ENCODE measurements around the gene PGPEP1.

Gene PGPEP1

GRCh38 chr19:18308051-18308947 lies 32.1 kb upstream of the PGPEP1 start:
- Histone ChIP-seq H3K4me3 (ENCODE audit: insufficient read depth, low read depth, low read length, poor library complexity, severe bottlenecking) (no peak overlapping the region), H3K27ac (ENCODE audit: insufficient read depth, low read length, poor library complexity, severe bottlenecking) (peak overlapping the region; percentile 96), H3K4me1 (ENCODE audit: control insufficient read depth, insufficient read depth, low read length, poor library complexity, severe bottlenecking) (peaks cover 47% of the 10 kb centered on the region), H3K27me3 (replicated peaks; ENCODE audit: control insufficient read depth, insufficient read depth, low read length, poor library complexity, severe bottlenecking) (no peaks in the 10 kb centered on the region), H3K9me3 (ENCODE audit: control insufficient read depth, low read length) (no peaks in the 10 kb centered on the region), H3K36me3 (ENCODE audit: control insufficient read depth, insufficient read depth, low read length) (peaks cover 27% of the 10 kb centered on the region)
- DNase-seq: no peak

GRCh38 chr19:18308948-18309325 lies 31.5 kb upstream of the PGPEP1 start:
- Histone ChIP-seq H3K4me1 (ENCODE audit: control insufficient read depth, insufficient read depth, low read length, poor library complexity, severe bottlenecking) (peaks cover 40% of the 10 kb centered on the region), H3K27me3 (replicated peaks; ENCODE audit: control insufficient read depth, insufficient read depth, low read length, poor library complexity, severe bottlenecking) (no peaks in the 10 kb centered on the region), H3K36me3 (ENCODE audit: control insufficient read depth, insufficient read depth, low read length) (peaks cover 27% of the 10 kb centered on the region), H3K9me3 (ENCODE audit: control insufficient read depth, low read length) (no peaks in the 10 kb centered on the region), H3K27ac (ENCODE audit: insufficient read depth, low read length, poor library complexity, severe bottlenecking) (no peak overlapping the region), H3K4me3 (ENCODE audit: insufficient read depth, low read depth, low read length, poor library complexity, severe bottlenecking) (no peak overlapping the region)
- DNase-seq: no peak

GRCh38 chr19:18309525-18310064 lies 30.8 kb upstream of the PGPEP1 start:
- Histone ChIP-seq H3K36me3 (ENCODE audit: control insufficient read depth, insufficient read depth, low read length) (peaks cover 31% of the 10 kb centered on the region), H3K27ac (ENCODE audit: insufficient read depth, low read length, poor library complexity, severe bottlenecking) (no peak overlapping the region), H3K27me3 (replicated peaks; ENCODE audit: control insufficient read depth, insufficient read depth, low read length, poor library complexity, severe bottlenecking) (no peaks in the 10 kb centered on the region), H3K4me3 (ENCODE audit: insufficient read depth, low read depth, low read length, poor library complexity, severe bottlenecking) (no peak overlapping the region), H3K4me1 (ENCODE audit: control insufficient read depth, insufficient read depth, low read length, poor library complexity, severe bottlenecking) (peaks cover 37% of the 10 kb centered on the region), H3K9me3 (ENCODE audit: control insufficient read depth, low read length) (no peaks in the 10 kb centered on the region)
- no peak for DNase-seq

GRCh38 chr19:18310118-18310909 lies 30.1 kb upstream of the PGPEP1 start:
- H3K4me3 ChIP-seq (ENCODE audit: insufficient read depth, low read depth, low read length, poor library complexity, severe bottlenecking): no peak overlapping the region
- no peak for DNase-seq
- no peaks in the 10 kb centered on the region for H3K27me3 ChIP-seq (replicated peaks; ENCODE audit: control insufficient read depth, insufficient read depth, low read length, poor library complexity, severe bottlenecking)
- H3K27ac ChIP-seq (ENCODE audit: insufficient read depth, low read length, poor library complexity, severe bottlenecking): no peak overlapping the region
- H3K9me3 ChIP-seq (ENCODE audit: control insufficient read depth, low read length): no peaks in the 10 kb centered on the region
- peaks cover 30% of the 10 kb centered on the region for H3K4me1 ChIP-seq (ENCODE audit: control insufficient read depth, insufficient read depth, low read length, poor library complexity, severe bottlenecking)
- peaks cover 32% of the 10 kb centered on the region for H3K36me3 ChIP-seq (ENCODE audit: control insufficient read depth, insufficient read depth, low read length)

GRCh38 chr19:18310966-18311365 lies 29.4 kb upstream of the PGPEP1 start:
- no peak for DNase-seq
- Histone ChIP-seq H3K36me3 (ENCODE audit: control insufficient read depth, insufficient read depth, low read length) (peaks cover 32% of the 10 kb centered on the region), H3K27me3 (replicated peaks; ENCODE audit: control insufficient read depth, insufficient read depth, low read length, poor library complexity, severe bottlenecking) (no peaks in the 10 kb centered on the region), H3K4me1 (ENCODE audit: control insufficient read depth, insufficient read depth, low read length, poor library complexity, severe bottlenecking) (peaks cover 24% of the 10 kb centered on the region), H3K27ac (ENCODE audit: insufficient read depth, low read length, poor library complexity, severe bottlenecking) (no peak overlapping the region), H3K4me3 (ENCODE audit: insufficient read depth, low read depth, low read length, poor library complexity, severe bottlenecking) (no peak overlapping the region), H3K9me3 (ENCODE audit: control insufficient read depth, low read length) (no peaks in the 10 kb centered on the region)

GRCh38 chr19:18311502-18312091 lies 28.8 kb upstream of the PGPEP1 start:
- H3K27ac ChIP-seq (ENCODE audit: insufficient read depth, low read length, poor library complexity, severe bottlenecking): no peak overlapping the region

GRCh38 chr19:18312092-18312534 lies 28.3 kb upstream of the PGPEP1 start:
- Histone ChIP-seq H3K27me3 (replicated peaks; ENCODE audit: control insufficient read depth, insufficient read depth, low read length, poor library complexity, severe bottlenecking) (no peaks in the 10 kb centered on the region), H3K9me3 (ENCODE audit: control insufficient read depth, low read length) (no peaks in the 10 kb centered on the region), H3K4me1 (ENCODE audit: control insufficient read depth, insufficient read depth, low read length, poor library complexity, severe bottlenecking) (peaks cover 12% of the 10 kb centered on the region), H3K36me3 (ENCODE audit: control insufficient read depth, insufficient read depth, low read length) (peaks cover 32% of the 10 kb centered on the region), H3K27ac (ENCODE audit: insufficient read depth, low read length, poor library complexity, severe bottlenecking) (no peak overlapping the region), H3K4me3 (ENCODE audit: insufficient read depth, low read depth, low read length, poor library complexity, severe bottlenecking) (no peak overlapping the region)
- DNase-seq: no peak

More at GRCh38 chr19:18311502-18312091, 28.8 kb upstream of the PGPEP1 start:
- Histone ChIP-seq H3K4me1 (ENCODE audit: control insufficient read depth, insufficient read depth, low read length, poor library complexity, severe bottlenecking) (peaks cover 18% of the 10 kb centered on the region), H3K27me3 (replicated peaks; ENCODE audit: control insufficient read depth, insufficient read depth, low read length, poor library complexity, severe bottlenecking) (no peaks in the 10 kb centered on the region), H3K4me3 (ENCODE audit: insufficient read depth, low read depth, low read length, poor library complexity, severe bottlenecking) (no peak overlapping the region), H3K36me3 (ENCODE audit: control insufficient read depth, insufficient read depth, low read length) (peaks cover 32% of the 10 kb centered on the region), H3K9me3 (ENCODE audit: control insufficient read depth, low read length) (no peaks in the 10 kb centered on the region)
- DNase-seq: no peak

- H3K27ac ChIP-seq (ENCODE audit: insufficient read depth, low read length, poor library complexity, severe bottlenecking): no peak overlapping the region
- H3K36me3 ChIP-seq (ENCODE audit: control insufficient read depth, insufficient read depth, low read length): peaks cover 28% of the 10 kb centered on the region
Measured at GRCh38 chr19:18313398-18313797, 27.0 kb upstream of the PGPEP1 start.

GRCh38 chr19:18317961-18318800 lies 22.2 kb upstream of the PGPEP1 start:
- peaks cover 5% of the 10 kb centered on the region for H3K36me3 ChIP-seq (ENCODE audit: control insufficient read depth, insufficient read depth, low read length)
- peaks cover 49% of the 10 kb centered on the region for H3K4me1 ChIP-seq (ENCODE audit: control insufficient read depth, insufficient read depth, low read length, poor library complexity, severe bottlenecking)
- peak overlapping the region; percentile 27 for H3K4me3 ChIP-seq (ENCODE audit: insufficient read depth, low read depth, low read length, poor library complexity, severe bottlenecking)
- peak; percentile 35 to 49 (median 39) for DNase-seq
- H3K27me3 ChIP-seq (replicated peaks; ENCODE audit: control insufficient read depth, insufficient read depth, low read length, poor library complexity, severe bottlenecking): no peaks in the 10 kb centered on the region
- no peaks in the 10 kb centered on the region for H3K9me3 ChIP-seq (ENCODE audit: control insufficient read depth, low read length)
- peak overlapping the region; percentile 81 for H3K27ac ChIP-seq (ENCODE audit: insufficient read depth, low read length, poor library complexity, severe bottlenecking)

More at GRCh38 chr19:18313398-18313797, 27.0 kb upstream of the PGPEP1 start:
- no peaks in the 10 kb centered on the region for H3K27me3 ChIP-seq (replicated peaks; ENCODE audit: control insufficient read depth, insufficient read depth, low read length, poor library complexity, severe bottlenecking)
- H3K4me3 ChIP-seq (ENCODE audit: insufficient read depth, low read depth, low read length, poor library complexity, severe bottlenecking): no peak overlapping the region
- H3K9me3 ChIP-seq (ENCODE audit: control insufficient read depth, low read length): no peaks in the 10 kb centered on the region
- H3K4me1 ChIP-seq (ENCODE audit: control insufficient read depth, insufficient read depth, low read length, poor library complexity, severe bottlenecking): peaks cover 8% of the 10 kb centered on the region
- DNase-seq: no peak

Measured in effector memory CD4-positive, alpha-beta T cell (primary cell).